Activated naive CD4-positive, alpha-beta T cell treated with anti-CD3 and anti-CD28 coated beads, Interleukin-2, amount 50 U/mL, for 24 hours (primary cell): ENCODE results near the gene VPS54.

Experiments
- H3K27ac Mint-ChIP-seq: one replicate; pipeline ENCODE4 v1.8.0; 2021; ENCODE audit warnings: mild to moderate bottlenecking, mixed read lengths
- H3K27me3 Mint-ChIP-seq: one replicate; pipeline ENCODE4 v1.8.0; 2021; ENCODE audit warnings: mixed read lengths
- H3K36me3 Mint-ChIP-seq: one replicate; pipeline ENCODE4 v1.8.0; 2021; ENCODE audit warnings: mixed read lengths
- H3K4me1 Mint-ChIP-seq: one replicate; pipeline ENCODE4 v1.8.0; 2021; ENCODE audit warnings: mixed read lengths
- H3K4me3 Mint-ChIP-seq: one replicate; pipeline ENCODE4 v1.8.0; 2021; ENCODE audit warnings: mild to moderate bottlenecking, mixed read lengths
- H3K9me3 Mint-ChIP-seq: one replicate; pipeline ENCODE4 v1.8.0; 2021; ENCODE audit warnings: mixed read lengths

The VPS54 gene

DNA sequence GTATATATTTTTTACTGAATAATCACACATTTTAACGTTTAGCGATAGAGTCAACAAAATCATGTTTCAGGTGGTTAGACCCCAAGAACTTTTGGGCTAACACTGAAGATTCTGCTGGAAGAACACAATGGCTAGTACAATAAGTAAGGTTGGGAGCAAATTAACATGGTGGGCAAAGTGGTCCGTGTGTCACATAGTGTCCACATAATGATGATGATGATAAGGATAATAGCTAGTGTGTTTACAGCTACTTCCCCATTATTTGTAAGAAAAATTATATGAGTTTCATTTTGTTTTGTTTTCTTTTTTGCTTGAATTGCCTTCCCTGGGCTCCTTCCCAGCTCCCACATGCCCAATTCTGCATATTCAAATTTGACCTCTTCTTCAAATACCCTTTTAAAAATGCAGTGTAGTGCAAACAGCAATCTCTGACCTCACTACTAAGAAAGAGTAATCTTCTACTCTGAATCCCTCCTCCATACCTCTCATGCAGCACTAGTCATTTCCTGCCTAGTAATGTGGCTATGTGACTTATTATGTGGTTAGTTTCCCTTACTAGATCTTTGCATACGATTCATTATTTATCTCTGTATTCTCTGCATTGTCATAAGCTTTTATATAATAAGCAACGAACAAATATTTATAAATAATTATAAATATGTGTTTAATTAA, 16.9 kb upstream of the VPS54 start:
- Mint-ChIP-seq H3K4me1 (peaks cover 66% of the 10 kb centered on the region), H3K36me3 (peaks cover 5% of the 10 kb centered on the region), H3K4me3 (peak overlapping the region; percentile 69), H3K27me3 (no peaks in the 10 kb centered on the region), H3K27ac (peak overlapping the region; percentile 80), H3K9me3 (peaks cover 10% of the 10 kb centered on the region)

DNA sequence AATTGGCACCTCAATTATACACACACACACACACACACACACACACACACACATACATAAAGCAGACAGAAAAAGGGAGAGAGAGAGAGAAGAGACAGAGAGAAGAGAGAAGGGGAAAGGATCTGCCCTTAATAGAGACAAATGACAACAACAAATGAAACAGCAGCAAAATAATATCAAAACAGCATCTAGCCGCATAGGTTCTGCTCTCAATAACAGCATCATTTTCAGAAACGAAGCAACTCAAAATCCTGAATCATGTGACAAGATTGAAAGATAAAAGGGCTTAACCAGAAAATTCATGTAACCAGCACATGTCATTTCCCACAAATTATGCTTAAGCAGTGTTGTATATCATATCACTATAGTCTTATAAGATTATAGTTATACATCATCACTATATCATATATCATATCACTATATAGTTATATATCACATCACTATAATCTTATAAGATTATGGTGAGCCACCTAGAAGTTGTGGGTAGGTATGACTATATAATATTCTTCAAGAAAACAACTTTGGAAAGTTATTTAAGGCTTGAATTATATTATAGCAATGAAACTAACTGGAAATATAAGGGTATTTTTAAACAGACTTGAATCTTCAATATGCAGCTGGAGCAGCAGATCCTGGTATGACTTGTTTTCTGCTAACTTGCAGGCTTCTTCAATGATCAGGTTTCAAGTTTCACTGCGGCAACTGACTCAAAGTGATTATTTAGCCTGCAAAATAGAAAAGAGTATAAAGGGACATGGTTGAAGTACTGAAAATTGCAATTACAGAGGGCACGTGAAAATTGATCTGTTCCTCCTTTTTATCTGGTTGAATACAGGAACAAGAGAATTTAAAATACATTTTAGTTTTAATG, 16.1 kb upstream of the VPS54 start:
- Mint-ChIP-seq H3K4me1 (peaks cover 59% of the 10 kb centered on the region), H3K9me3 (peaks cover 10% of the 10 kb centered on the region), H3K36me3 (peaks cover 5% of the 10 kb centered on the region), H3K27me3 (no peaks in the 10 kb centered on the region), H3K27ac (peak overlapping the region; percentile 91), H3K4me3 (peak overlapping the region; percentile 69)

- Mint-ChIP-seq H3K4me3 (no peak overlapping the region), H3K9me3 (peaks cover 6% of the 10 kb centered on the region), H3K27ac (no peak overlapping the region), H3K27me3 (no peaks in the 10 kb centered on the region), H3K36me3 (peaks cover 3% of the 10 kb centered on the region), H3K4me1 (peaks cover 42% of the 10 kb centered on the region)
Observed at GRCh38 chr2:64029116-64029665, 10.0 kb upstream of the VPS54 start.

GRCh38 chr2:64025741-64026140, 6.5 kb upstream of the VPS54 start:
- no peaks in the 10 kb centered on the region for H3K36me3 Mint-ChIP-seq
- no peaks in the 10 kb centered on the region for H3K9me3 Mint-ChIP-seq
- H3K27me3 Mint-ChIP-seq, result no peaks in the 10 kb centered on the region
- H3K4me1 Mint-ChIP-seq, result peaks cover 35% of the 10 kb centered on the region
- H3K27ac Mint-ChIP-seq, result no peak overlapping the region
- H3K4me3 Mint-ChIP-seq, result peak overlapping the region; percentile 58

- Mint-ChIP-seq H3K4me3 (no peak overlapping the region), H3K27me3 (no peaks in the 10 kb centered on the region), H3K4me1 (peaks cover 48% of the 10 kb centered on the region), H3K9me3 (no peaks in the 10 kb centered on the region), H3K27ac (no peak overlapping the region), H3K36me3 (peaks cover 2% of the 10 kb centered on the region)
Observed at GRCh38 chr2:64024259-64024949, 5.2 kb upstream of the VPS54 start.

DNA sequence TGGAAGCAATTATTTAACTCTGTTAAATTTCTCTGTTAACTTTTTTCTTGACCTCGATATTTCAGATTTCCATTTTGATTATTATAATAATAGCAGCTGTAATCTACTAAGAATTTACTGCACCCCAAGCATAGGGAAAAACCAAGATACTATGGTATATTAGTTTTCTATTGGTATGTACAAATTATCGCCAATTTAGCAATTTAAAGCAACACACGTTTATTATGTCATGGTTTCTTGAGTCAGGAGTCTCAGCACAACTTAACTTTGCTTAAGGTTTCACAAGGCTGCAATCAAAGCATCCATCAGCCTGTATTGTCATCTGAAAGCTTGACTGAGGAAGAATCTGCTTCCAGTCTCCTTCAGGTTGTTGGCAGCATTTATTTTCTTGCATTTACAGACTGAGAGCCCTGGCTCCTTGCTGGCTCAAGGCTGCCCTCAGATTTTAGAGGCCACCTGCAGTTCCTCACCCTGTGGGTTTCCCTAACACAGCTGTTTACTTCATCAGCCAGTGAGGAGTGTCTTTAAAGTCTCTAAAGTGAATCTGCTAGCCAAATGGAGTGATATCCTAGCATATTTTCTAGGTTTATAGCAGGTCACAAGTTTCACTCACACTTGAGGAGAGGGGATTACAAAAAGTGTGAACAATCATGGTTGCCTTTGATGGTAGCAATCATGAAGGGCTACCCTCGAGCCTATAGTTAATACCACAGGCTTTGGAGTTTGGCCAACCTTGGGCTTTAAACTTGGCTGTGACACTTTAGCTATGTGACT, 4.4 kb upstream of the VPS54 start:
- no peaks in the 10 kb centered on the region for H3K27me3 Mint-ChIP-seq
- no peak overlapping the region for H3K27ac Mint-ChIP-seq
- H3K36me3 Mint-ChIP-seq, result peaks cover 2% of the 10 kb centered on the region
- H3K4me3 Mint-ChIP-seq, result no peak overlapping the region
- peaks cover 49% of the 10 kb centered on the region for H3K4me1 Mint-ChIP-seq
- no peaks in the 10 kb centered on the region for H3K9me3 Mint-ChIP-seq

DNA sequence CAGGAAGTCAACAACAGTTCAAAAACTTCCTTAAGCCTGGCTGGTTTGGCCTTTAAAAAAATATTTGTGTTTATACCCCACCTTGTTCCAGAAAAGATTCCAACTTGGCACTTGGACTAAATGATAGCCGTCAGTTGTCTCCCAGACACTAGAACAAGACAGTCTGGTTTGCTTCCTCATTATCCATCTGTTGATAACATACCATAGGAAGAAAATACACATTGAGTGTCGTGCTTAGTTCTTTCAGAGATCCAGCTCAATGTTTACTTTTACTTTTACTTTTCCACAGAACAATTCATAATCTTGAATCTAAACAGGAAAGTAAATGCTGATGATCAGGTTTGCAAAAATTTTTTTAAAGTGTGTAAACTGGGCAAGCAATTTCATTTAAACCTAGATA, 2.4 kb upstream of the VPS54 start:
- Mint-ChIP-seq H3K4me1 (peaks cover 58% of the 10 kb centered on the region), H3K9me3 (no peaks in the 10 kb centered on the region), H3K36me3 (peaks cover 4% of the 10 kb centered on the region), H3K27ac (peak overlapping the region; percentile 91), H3K27me3 (no peaks in the 10 kb centered on the region), H3K4me3 (peak overlapping the region; percentile 16)

GRCh38 chr2:64019975-64020528, 824 bp upstream of the VPS54 start:
- H3K9me3 Mint-ChIP-seq, result no peaks in the 10 kb centered on the region
- peaks cover 57% of the 10 kb centered on the region for H3K4me1 Mint-ChIP-seq
- H3K4me3 Mint-ChIP-seq, result peak overlapping the region; percentile 90
- no peaks in the 10 kb centered on the region for H3K27me3 Mint-ChIP-seq
- H3K36me3 Mint-ChIP-seq, result peaks cover 7% of the 10 kb centered on the region
- peak overlapping the region; percentile 100 for H3K27ac Mint-ChIP-seq

GRCh38 chr2:64018701-64019082, 536 bp downstream of the VPS54 start:
- Mint-ChIP-seq H3K36me3 (peaks cover 7% of the 10 kb centered on the region), H3K9me3 (no peaks in the 10 kb centered on the region), H3K27ac (peak overlapping the region; percentile 100), H3K4me3 (peak overlapping the region; percentile 100), H3K4me1 (peaks cover 58% of the 10 kb centered on the region), H3K27me3 (no peaks in the 10 kb centered on the region)

- Mint-ChIP-seq H3K9me3 (no peaks in the 10 kb centered on the region), H3K27ac (peak overlapping the region; percentile 100), H3K4me1 (peaks cover 60% of the 10 kb centered on the region), H3K4me3 (peak overlapping the region; percentile 100), H3K27me3 (no peaks in the 10 kb centered on the region), H3K36me3 (peaks cover 7% of the 10 kb centered on the region)
Observed at GRCh38 chr2:64017811-64018700, 1.2 kb downstream of the VPS54 start.

DNA sequence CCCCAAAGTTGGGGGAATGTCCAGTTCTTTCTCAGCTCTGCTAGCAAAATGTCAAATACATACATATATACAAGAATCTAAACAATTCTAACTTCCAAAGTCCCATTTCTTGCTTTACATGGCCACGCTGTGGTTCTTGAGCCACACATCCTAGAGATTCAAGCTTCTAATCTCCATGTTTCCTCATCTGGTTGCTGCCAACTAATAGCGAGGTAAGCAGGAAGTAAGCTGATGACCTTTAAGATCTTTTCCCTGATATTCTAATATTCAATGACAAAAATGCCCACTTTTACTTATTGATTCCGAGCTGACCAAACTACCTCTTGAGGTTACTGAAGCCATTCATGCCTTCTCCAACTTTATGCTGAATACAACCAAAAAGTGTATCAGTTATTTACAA, 3.3 kb downstream of the VPS54 start:
- peaks cover 71% of the 10 kb centered on the region for H3K4me1 Mint-ChIP-seq
- H3K27ac Mint-ChIP-seq, result peak overlapping the region; percentile 9
- no peaks in the 10 kb centered on the region for H3K27me3 Mint-ChIP-seq
- H3K36me3 Mint-ChIP-seq, result peaks cover 11% of the 10 kb centered on the region
- peak overlapping the region; percentile 45 for H3K4me3 Mint-ChIP-seq
- no peaks in the 10 kb centered on the region for H3K9me3 Mint-ChIP-seq

DNA sequence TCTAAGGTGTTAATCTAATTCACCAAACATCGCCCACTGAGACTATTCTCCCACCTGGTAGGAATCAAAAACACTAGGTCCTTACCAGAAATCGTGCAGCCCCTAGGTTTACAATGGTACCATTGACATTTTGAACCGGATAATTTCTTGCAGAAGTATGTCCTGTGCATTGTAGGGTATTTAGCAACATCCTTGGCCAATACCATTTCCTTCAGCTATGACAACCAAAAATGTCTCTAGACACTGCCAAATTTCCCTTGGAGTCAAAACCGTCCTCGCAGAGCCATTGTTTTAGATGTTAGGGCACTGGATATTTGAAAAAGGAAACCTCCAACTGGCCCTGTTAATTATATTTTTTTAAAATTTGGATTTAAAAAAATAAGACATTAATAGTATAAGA, 3.8 kb downstream of the VPS54 start:
- Mint-ChIP-seq H3K9me3 (no peaks in the 10 kb centered on the region), H3K36me3 (peaks cover 10% of the 10 kb centered on the region), H3K27ac (no peak overlapping the region), H3K27me3 (no peaks in the 10 kb centered on the region), H3K4me3 (peak overlapping the region; percentile 11), H3K4me1 (peaks cover 68% of the 10 kb centered on the region)

GRCh38 chr2:64014628-64015027, 4.6 kb downstream of the VPS54 start:
- H3K4me3 Mint-ChIP-seq, result no peak overlapping the region

DNA sequence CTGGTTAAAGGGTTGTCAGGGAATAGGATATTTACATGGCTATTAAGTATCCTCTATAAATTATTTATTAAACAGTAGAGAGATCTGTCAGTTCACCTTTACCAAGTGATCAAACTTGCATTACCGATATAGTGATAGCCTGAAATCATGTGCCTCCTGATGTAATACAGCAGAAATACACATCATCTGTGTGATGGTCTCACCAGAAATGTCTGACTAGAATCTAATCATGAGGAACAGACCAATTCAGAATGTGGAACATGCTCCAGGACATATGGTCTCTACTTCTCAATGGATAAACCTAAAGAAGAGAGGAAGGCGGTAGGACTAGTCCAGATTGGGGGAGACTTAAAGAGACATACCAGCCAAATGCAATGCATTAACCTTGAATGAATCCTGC, 6.2 kb downstream of the VPS54 start:
- H3K27ac Mint-ChIP-seq, result peak overlapping the region; percentile 30
- H3K27me3 Mint-ChIP-seq, result no peaks in the 10 kb centered on the region

More at GRCh38 chr2:64014628-64015027, 4.6 kb downstream of the VPS54 start:
- Mint-ChIP-seq H3K36me3 (peaks cover 11% of the 10 kb centered on the region), H3K27ac (no peak overlapping the region), H3K9me3 (no peaks in the 10 kb centered on the region), H3K4me1 (peaks cover 63% of the 10 kb centered on the region), H3K27me3 (no peaks in the 10 kb centered on the region)

More for the DNA sequence above, 6.2 kb downstream of the VPS54 start:
- Mint-ChIP-seq H3K4me3 (no peak overlapping the region), H3K4me1 (peaks cover 67% of the 10 kb centered on the region), H3K36me3 (peaks cover 13% of the 10 kb centered on the region), H3K9me3 (no peaks in the 10 kb centered on the region)
